OCI-LY1 (cell line): ENCODE results near the gene TXNDC17.

ENCODE experiments used
- H2AFZ ChIP-seq: fragments of 200-600 bp; sonication (generic), shearing (Covaris generic); 2 replicates; pipeline ENCODE4 v1.6.0; 2014; ENCODE audit warnings: antibody characterized with exemption, mild to moderate bottlenecking, low read length
- H3F3A ChIP-seq: fragments of 200-600 bp; sonication (generic), shearing (Covaris generic); 2 replicates; pipeline ENCODE4 v1.6.0; 2014; ENCODE audit warnings: mild to moderate bottlenecking, antibody characterized with exemption, low read length, moderate library complexity; ENCODE audit not compliant: insufficient read depth
- H3K27ac ChIP-seq: fragments of 200-600 bp; sonication (generic); 2 replicates; pipeline ENCODE4 v1.5.1; 2014; ENCODE audit warnings: low read length, mixed run types, mild to moderate bottlenecking, low read depth; ENCODE audit not compliant: poor library complexity, severe bottlenecking
- H3K27me3 ChIP-seq: fragments of 200-600 bp; sonication (generic); 2 replicates; pipeline ENCODE4 v1.6.0; 2014; ENCODE audit warnings: antibody characterized with exemption, mild to moderate bottlenecking, low read length, moderate library complexity; ENCODE audit not compliant: insufficient read depth
- H3K36me3 ChIP-seq: fragments of 200-600 bp; sonication (generic); 2 replicates; pipeline ENCODE4 v1.6.1; 2014; ENCODE audit warnings: mild to moderate bottlenecking, antibody characterized with exemption, low read length, moderate library complexity, mixed read lengths; ENCODE audit not compliant: insufficient read depth
- H3K4me1 ChIP-seq: fragments of 200-600 bp; sonication (generic); 2 replicates; pipeline ENCODE4 v1.5.1; 2014; ENCODE audit warnings: mild to moderate bottlenecking, low read length, moderate library complexity; ENCODE audit not compliant: insufficient read depth, severe bottlenecking
- H3K4me2 ChIP-seq: fragments of 200-600 bp; sonication (generic), shearing (Covaris generic); 2 replicates; pipeline ENCODE4 v1.6.1; 2014; ENCODE audit warnings: low read length
- H3K4me3 ChIP-seq: fragments of 200-600 bp; sonication (generic); 2 replicates; pipeline ENCODE4 v1.5.1; 2014; ENCODE audit warnings: low read length, low read depth, mild to moderate bottlenecking, mixed read lengths; ENCODE audit not compliant: poor library complexity, severe bottlenecking
- H3K79me2 ChIP-seq: fragments of 200-600 bp; shearing (Covaris generic); 2 replicates; pipeline ENCODE4 v1.6.1; 2016; ENCODE audit warnings: mixed run types, low read length, mixed read lengths; ENCODE audit not compliant: insufficient read depth
- H3K9ac ChIP-seq: fragments of 200-600 bp; sonication (generic), shearing (Covaris generic); 2 replicates; pipeline ENCODE4 v1.6.1; 2014; ENCODE audit warnings: mild to moderate bottlenecking, low read length, mixed read lengths
- H3K9me2 ChIP-seq: fragments of 200-600 bp; sonication (generic), shearing (Covaris generic); 2 replicates; pipeline ENCODE4 v1.6.1; 2014; ENCODE audit warnings: low read depth, mild to moderate bottlenecking, low read length, mixed read lengths
- H3K9me3 ChIP-seq: fragments of 200-600 bp; shearing (Covaris generic); 2 replicates; pipeline ENCODE4 v1.6.1; 2014; ENCODE audit warnings: low read length, mixed read lengths
- H4K20me1 ChIP-seq: fragments of 200-600 bp; sonication (generic), shearing (Covaris generic); 2 replicates; pipeline ENCODE4 v1.6.0; 2016; ENCODE audit warnings: mild to moderate bottlenecking, low read length; ENCODE audit not compliant: insufficient read depth
- CTCF ChIP-seq: fragments of 200-600 bp; sonication (generic), shearing (Covaris generic); IDR thresholded peaks from 2 replicates; pipeline ENCODE4 v1.5.1; 2017; ENCODE audit warnings: mild to moderate bottlenecking, antibody characterized with exemption, low read length, moderate library complexity, mixed read lengths
- EZH2 ChIP-seq: fragments of 200-600 bp; sonication (generic), shearing (Covaris generic); IDR thresholded peaks from 2 replicates; pipeline ENCODE4 v1.8.0; 2017; ENCODE audit warnings: borderline replicate concordance, mixed run types, mild to moderate bottlenecking, antibody characterized with exemption, low read length, moderate library complexity, mixed read lengths

Gene TXNDC17

GRCh38 chr17:6670571-6670970, 29.7 kb downstream of the TXNDC17 start:
- Histone ChIP-seq H3K4me2 (no peak overlapping the region), H4K20me1 (no peaks in the 10 kb centered on the region), H3K9ac (no peak overlapping the region), H3F3A (no peaks in the 10 kb centered on the region), H2AFZ (no peak overlapping the region), H3K36me3 (0 out of 2 replicates have a peak, but pooled peaks cover 4% of the 10 kb centered on the region), H3K9me3 (no peaks in the 10 kb centered on the region), H3K27me3 (no peaks in the 10 kb centered on the region), H3K9me2 (no peaks in the 10 kb centered on the region), H3K79me2 (no peaks in the 10 kb centered on the region), H3K27ac (no peak overlapping the region), H3K4me3 (no peak overlapping the region), H3K4me1 (no peaks in the 10 kb centered on the region)
- TF ChIP-seq CTCF (no peak), EZH2 (no peak)

- H3K4me2 ChIP-seq: no peak overlapping the region
- H3K79me2 ChIP-seq: no peaks in the 10 kb centered on the region
- H2AFZ ChIP-seq: no peak overlapping the region
- 0 out of 2 replicates have a peak, but pooled peaks cover 4% of the 10 kb centered on the region for H3K36me3 ChIP-seq
- H3K27me3 ChIP-seq: no peaks in the 10 kb centered on the region
- H4K20me1 ChIP-seq: no peaks in the 10 kb centered on the region
- no peak overlapping the region for H3K4me3 ChIP-seq
- no peaks in the 10 kb centered on the region for H3F3A ChIP-seq
- TF ChIP-seq EZH2 (no peak), CTCF (no peak)
- no peak overlapping the region for H3K9ac ChIP-seq
- H3K4me1 ChIP-seq: no peaks in the 10 kb centered on the region
- no peak overlapping the region for H3K27ac ChIP-seq
- no peaks in the 10 kb centered on the region for H3K9me3 ChIP-seq
- no peaks in the 10 kb centered on the region for H3K9me2 ChIP-seq
Measured at GRCh38 chr17:6670999-6671398, 30.1 kb downstream of the TXNDC17 start.

GRCh38 chr17:6671431-6671830, 30.6 kb downstream of the TXNDC17 start:
- Histone ChIP-seq H3K9ac (no peak overlapping the region), H3K4me2 (no peak overlapping the region)

More at GRCh38 chr17:6671431-6671830, 30.6 kb downstream of the TXNDC17 start:
- no peaks in the 10 kb centered on the region for H3K79me2 ChIP-seq
- H3K36me3 ChIP-seq: 0 out of 2 replicates have a peak, but pooled peaks cover 4% of the 10 kb centered on the region
- H3K27me3 ChIP-seq: no peaks in the 10 kb centered on the region
- TF ChIP-seq CTCF (no peak), EZH2 (no peak)
- H3K4me3 ChIP-seq: no peak overlapping the region
- H4K20me1 ChIP-seq: no peaks in the 10 kb centered on the region
- no peaks in the 10 kb centered on the region for H3F3A ChIP-seq
- H3K9me2 ChIP-seq: no peaks in the 10 kb centered on the region
- no peaks in the 10 kb centered on the region for H3K9me3 ChIP-seq
- H3K4me1 ChIP-seq: no peaks in the 10 kb centered on the region
- H2AFZ ChIP-seq: no peak overlapping the region
- no peak overlapping the region for H3K27ac ChIP-seq
